Esophagus muscularis mucosa (tissue), 4 donors: Measurements from ENCODE around the gene MED31. TPM values are rescaled to one million over a fixed set of nuclear protein-coding genes. Genes with fewer than 3 reads are reported as not detected.

Source experiments
- DNase-seq: peaks from one replicate; pipeline ENCODE4 v3.0.0-alpha.2; 2017; ENCODE audit errors: extremely low spot score
- H3K27ac ChIP-seq, 4 donors: fragments of 200-600 bp; sonication (generic); replicated peaks in 1 of 4; 1 replicate in 3 of 4; 2 replicates in 1 of 4; pipeline ENCODE4 v1.5.1; 2016 to 2019; ENCODE audit warnings: mild to moderate bottlenecking in 1 of 4
- H3K27me3 ChIP-seq, 4 donors: fragments of 200-600 bp; sonication (generic); one replicate each; pipeline versions ENCODE4 v1.5.1 to v1.6.0; 2016 to 2019
- H3K36me3 ChIP-seq, 4 donors: fragments of 200-600 bp; sonication (generic); one replicate each; pipeline ENCODE4 v1.5.1; 2016 to 2019
- H3K4me1 ChIP-seq, 4 donors: fragments of 200-600 bp; sonication (generic); one replicate each; pipeline ENCODE4 v1.5.1; 2016 to 2019
- H3K4me3 ChIP-seq, 4 donors: fragments of 200-600 bp; sonication (generic); 1 replicate in 2 of 4; 2 replicates in 2 of 4; pipeline ENCODE4 v1.5.1; 2016 to 2019; ENCODE audit warnings: mild to moderate bottlenecking in 4 of 4, moderate library complexity in 1 of 4
- H3K9me3 ChIP-seq, 4 donors: fragments of 200-600 bp; sonication (generic); 1 replicate in 3 of 4; 2 replicates in 1 of 4; pipeline ENCODE4 v1.5.1; 2016 to 2019
- EP300 ChIP-seq: sonication (generic); formaldehyde crosslinking; IDR thresholded peaks from one replicate; pipeline ENCODE4 v1.6.1; 2017; ENCODE audit warnings: antibody characterized with exemption
- POLR2A ChIP-seq: fragments of 450-650 bp; IDR thresholded peaks from one replicate; pipeline ENCODE4 v1.6.1; 2017; ENCODE audit warnings: antibody characterized with exemption, moderate library complexity, mild to moderate bottlenecking, low read depth
- POLR2AphosphoS5 ChIP-seq, 2 donors: sonication (generic); formaldehyde crosslinking; IDR thresholded peaks; one replicate each; pipeline ENCODE4 v1.6.1; 2017; ENCODE audit warnings: antibody characterized with exemption in 2 of 2
- WGBS: methylation state at CpG from one replicate; pipeline ENCODE4 v1.1.5; 2018; 5-methylcytosine and 5-hydroxymethylcytosine counted together
- intact Hi-C: fragments of 100-400 bp; cut with DNase I; formaldehyde crosslinking; loops from one replicate; pipeline ENCODE4 v1.15.1; 2023
- total RNA-seq, 4 donors: library from RNA; depleted of rRNA; stranded (reverse); fragments of >200 nt; gene quantifications; one replicate each; pipeline versions ENCODE4 v1.1.0 to v1.2.1, GENCODE V29; 2016
- TF ChIP-seq, protein P1 (sequence below), 3 experiments: fragments of 200-600 bp in 2 of 3; fragments of 450-650 bp in 1 of 3; sonication (generic) in 2 of 3; IDR thresholded peaks; one replicate each; pipeline ENCODE4 v1.5.1; 2017 to 2019; ENCODE audit warnings: antibody characterized with exemption in 3 of 3, mild to moderate bottlenecking in 2 of 3, moderate library complexity in 1 of 3

The MED31 gene
- total RNA-seq, 4 donors from 2014 or later = 4.5 to 8.7 (median 6.9) TPM

DNA sequence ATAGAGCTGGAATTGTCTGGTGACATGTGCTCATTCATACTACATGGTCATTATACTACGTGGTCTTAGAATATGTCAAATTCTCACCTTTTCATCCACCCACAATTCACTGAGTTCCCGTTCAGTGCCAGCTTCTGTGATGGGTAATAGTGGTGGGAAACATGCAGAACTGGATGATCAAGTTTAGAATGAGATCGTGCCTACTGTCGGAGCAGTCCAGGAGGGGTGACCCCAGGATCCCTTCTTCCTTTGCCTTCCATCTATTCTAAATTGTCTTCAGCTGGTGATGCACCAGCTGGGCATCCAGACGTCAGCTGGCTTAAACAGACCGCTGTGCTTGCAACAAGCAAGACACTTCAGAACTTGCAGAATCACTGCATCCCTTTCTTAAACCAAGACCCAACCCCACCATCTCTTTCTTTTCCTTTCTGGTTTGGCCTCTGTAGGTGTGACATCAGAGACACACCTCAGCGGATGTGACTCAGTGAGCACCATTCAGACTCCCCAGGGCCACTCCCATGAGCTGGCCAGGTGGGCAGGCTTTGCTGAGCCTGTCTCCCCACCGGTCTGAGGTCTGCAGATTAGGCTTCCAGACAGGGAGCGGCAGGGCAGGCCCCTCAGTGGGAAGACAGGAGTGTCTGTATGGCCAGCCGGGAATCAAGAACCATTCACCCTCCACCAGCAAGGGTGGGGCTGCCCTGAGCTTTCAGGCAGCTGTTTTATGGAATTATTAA lies 18.2 kb upstream of the MED31 start:
- WGBS = 74% methylated on average over 10 of the region's 10 CpGs
- no peaks in the 10 kb centered on the region for H3K9me3 ChIP-seq
- no peak overlapping the region for H3K27ac ChIP-seq
- H3K4me1 ChIP-seq = peaks cover 0 to 3% (median 0%) of the 10 kb centered on the region in 4 donors
- intact Hi-C loops = loop anchor here (5.0 kb wide), 2 partner anchors 243 to 333 kb away; no protein-coding TSS in a partner anchor
- TF ChIP-seq EP300 = no peak
- TF ChIP-seq POLR2AphosphoS5 (IDR thresholded peaks at IDR 0.05) = no peak
- TF ChIP-seq POLR2A = no peak
- TF ChIP-seq, protein P1, sequence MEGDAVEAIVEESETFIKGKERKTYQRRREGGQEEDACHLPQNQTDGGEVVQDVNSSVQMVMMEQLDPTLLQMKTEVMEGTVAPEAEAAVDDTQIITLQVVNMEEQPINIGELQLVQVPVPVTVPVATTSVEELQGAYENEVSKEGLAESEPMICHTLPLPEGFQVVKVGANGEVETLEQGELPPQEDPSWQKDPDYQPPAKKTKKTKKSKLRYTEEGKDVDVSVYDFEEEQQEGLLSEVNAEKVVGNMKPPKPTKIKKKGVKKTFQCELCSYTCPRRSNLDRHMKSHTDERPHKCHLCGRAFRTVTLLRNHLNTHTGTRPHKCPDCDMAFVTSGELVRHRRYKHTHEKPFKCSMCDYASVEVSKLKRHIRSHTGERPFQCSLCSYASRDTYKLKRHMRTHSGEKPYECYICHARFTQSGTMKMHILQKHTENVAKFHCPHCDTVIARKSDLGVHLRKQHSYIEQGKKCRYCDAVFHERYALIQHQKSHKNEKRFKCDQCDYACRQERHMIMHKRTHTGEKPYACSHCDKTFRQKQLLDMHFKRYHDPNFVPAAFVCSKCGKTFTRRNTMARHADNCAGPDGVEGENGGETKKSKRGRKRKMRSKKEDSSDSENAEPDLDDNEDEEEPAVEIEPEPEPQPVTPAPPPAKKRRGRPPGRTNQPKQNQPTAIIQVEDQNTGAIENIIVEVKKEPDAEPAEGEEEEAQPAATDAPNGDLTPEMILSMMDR (IDR thresholded peaks at IDR 0.05) = no peak
- no peaks in the 10 kb centered on the region for H3K36me3 ChIP-seq
- H3K27me3 ChIP-seq = peaks cover 0 to 45% (median 0%) of the 10 kb centered on the region in 4 donors
- no peak overlapping the region for H3K4me3 ChIP-seq
- no peak for DNase-seq

DNA sequence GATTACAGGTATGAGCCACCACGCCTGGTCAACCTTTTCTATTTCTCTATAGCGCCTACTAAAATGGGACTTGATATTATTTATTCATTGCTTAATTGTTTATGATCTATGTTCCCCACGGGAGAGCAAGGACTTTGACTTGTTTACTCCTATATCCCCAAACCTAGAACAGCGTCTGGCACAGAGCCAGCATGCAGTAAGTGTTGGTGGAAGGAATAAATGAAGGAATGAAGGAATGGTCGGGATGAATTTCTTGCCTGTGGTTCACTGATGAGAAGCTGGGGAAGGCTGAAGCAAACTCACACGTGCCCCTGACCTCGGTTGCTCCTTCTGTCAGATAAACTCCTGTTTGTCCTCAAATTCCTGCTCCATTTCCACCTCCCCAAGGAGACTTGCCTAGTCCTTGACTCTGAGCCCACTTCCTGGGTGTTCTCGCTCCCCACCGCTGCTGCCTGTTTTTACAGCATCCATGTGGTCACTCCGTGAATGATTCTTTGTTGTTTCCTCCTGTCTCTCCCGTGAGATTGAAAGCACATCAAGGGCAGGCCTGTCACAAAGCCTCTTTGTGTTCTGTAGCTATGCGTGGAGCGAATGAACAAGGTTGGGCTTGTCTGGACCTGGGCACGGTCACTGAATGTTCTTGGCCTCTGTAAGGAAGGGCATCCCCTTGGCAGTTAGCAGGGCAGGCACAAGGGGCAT lies 17.5 kb upstream of the MED31 start:
- WGBS = 75% methylated on average over 14 of the region's 14 CpGs
- H3K27ac ChIP-seq = no peak overlapping the region
- H3K9me3 ChIP-seq = no peaks in the 10 kb centered on the region
- TF ChIP-seq EP300 (no peak), POLR2A (no peak), POLR2AphosphoS5 (IDR thresholded peaks at IDR 0.05) (no peak)
- TF ChIP-seq, protein P1 (IDR thresholded peaks at IDR 0.05) = no peak
- DNase-seq = no peak
- H3K27me3 ChIP-seq = peaks cover 0 to 45% (median 0%) of the 10 kb centered on the region in 4 donors
- intact Hi-C loops = loop anchor here (5.0 kb wide), 2 partner anchors 243 to 333 kb away; no protein-coding TSS in a partner anchor
- peaks cover 0 to 3% (median 0%) of the 10 kb centered on the region in 4 donors for H3K4me1 ChIP-seq
- no peaks in the 10 kb centered on the region for H3K36me3 ChIP-seq
- H3K4me3 ChIP-seq = no peak overlapping the region

DNA sequence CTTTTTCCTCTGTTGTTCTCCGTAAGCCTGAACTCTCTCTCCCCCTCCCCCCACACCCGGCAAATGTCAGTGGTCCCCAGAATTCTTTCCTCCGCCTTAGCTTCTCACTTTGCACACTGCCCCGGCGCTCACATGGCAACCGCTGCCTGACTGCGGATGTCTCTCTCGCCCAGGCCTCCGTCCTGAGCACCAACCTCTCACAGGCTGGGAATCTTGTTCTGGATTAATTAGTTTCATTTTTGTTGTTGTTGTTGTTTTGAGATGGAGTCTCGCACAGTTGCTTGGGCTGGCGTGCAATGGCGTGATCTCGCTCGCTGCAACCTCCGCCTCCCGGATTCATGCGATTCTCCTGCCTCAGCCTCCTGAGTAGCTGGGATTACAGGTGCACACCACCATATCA lies 16.8 kb upstream of the MED31 start:
- Histone ChIP-seq H3K36me3 (no peaks in the 10 kb centered on the region), H3K27ac (no peak overlapping the region), H3K9me3 (no peaks in the 10 kb centered on the region), H3K4me1 (peaks cover 0 to 3% (median 0%) of the 10 kb centered on the region in 4 donors), H3K4me3 (no peak overlapping the region), H3K27me3 (peaks cover 0 to 46% (median 0%) of the 10 kb centered on the region in 4 donors)
- WGBS = 76% methylated on average over 17 of the region's 17 CpGs
- no peak for TF ChIP-seq POLR2AphosphoS5 (IDR thresholded peaks at IDR 0.05)
- TF ChIP-seq, protein P1 (IDR thresholded peaks at IDR 0.05) = no peak
- TF ChIP-seq POLR2A = no peak
- TF ChIP-seq EP300 = no peak
- no peak for DNase-seq
- intact Hi-C loops = loop anchor here (5.0 kb wide), 2 partner anchors 244 to 334 kb away; no protein-coding TSS in a partner anchor

DNA sequence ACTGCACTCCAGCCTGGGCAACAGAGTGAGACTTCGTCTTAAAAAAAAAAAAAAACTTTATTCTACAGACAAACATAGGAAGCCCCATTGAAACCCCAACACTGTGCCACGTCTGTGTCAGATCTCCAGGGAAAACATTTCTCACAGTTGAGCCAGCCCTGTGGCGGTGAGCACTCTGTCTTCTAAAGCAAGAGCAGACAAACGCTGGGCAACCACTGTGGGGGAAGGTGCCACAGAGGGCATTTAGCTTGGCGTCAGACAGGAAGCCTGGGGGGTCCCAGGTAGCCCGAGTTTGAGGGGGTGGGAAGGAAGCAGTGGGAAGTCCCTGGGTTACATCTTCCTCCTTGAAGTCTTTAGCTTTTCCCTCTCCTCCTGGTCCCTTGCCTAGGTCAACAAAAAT lies 16.1 kb upstream of the MED31 start:
- intact Hi-C loops = loop anchor here (2.0 to 5.0 kb wide), 3 partner anchors 175 to 335 kb away; no protein-coding TSS in a partner anchor
- H3K4me1 ChIP-seq = peaks cover 0 to 3% (median 0%) of the 10 kb centered on the region in 4 donors
- DNase-seq = no peak
- H3K27ac ChIP-seq = no peak overlapping the region
- 54% methylated on average over 6 of the region's 6 CpGs for WGBS
- peaks cover 0 to 51% (median 0%) of the 10 kb centered on the region in 4 donors for H3K27me3 ChIP-seq
- no peaks in the 10 kb centered on the region for H3K9me3 ChIP-seq
- TF ChIP-seq POLR2AphosphoS5 (IDR thresholded peaks at IDR 0.05) = no peak
- no peak for TF ChIP-seq POLR2A
- TF ChIP-seq, protein P1 (IDR thresholded peaks at IDR 0.05) = no peak
- TF ChIP-seq EP300 = no peak
- no peaks in the 10 kb centered on the region for H3K36me3 ChIP-seq
- no peak overlapping the region for H3K4me3 ChIP-seq
